Stomach (tissue), 4 donors: ENCODE results near the gene RPS16.
A peak's percentile ranks its signal among the peaks of the same experiment; 100 is the strongest.

Source experiments
- POLR2A ChIP-seq, 4 donors: fragments of 450-650 bp; IDR thresholded peaks; one replicate each; pipeline ENCODE4 v1.6.1; 2016; ENCODE audit warnings: antibody characterized with exemption in 4 of 4, control low read depth in 2 of 4, mild to moderate bottlenecking in 1 of 4, moderate library complexity in 1 of 4
- POLR2AphosphoS5 ChIP-seq, 3 donors: sonication (generic); formaldehyde crosslinking; IDR thresholded peaks; one replicate each; pipeline ENCODE4 v1.6.1; 2016; ENCODE audit warnings: antibody characterized with exemption in 3 of 3
- TF ChIP-seq, protein P1 (sequence below), 7 experiments: fragments of 450-650 bp in 4 of 7; fragments of 200-600 bp in 3 of 7; sonication (generic) in 3 of 7; IDR thresholded peaks; one replicate each; pipeline ENCODE4 v1.5.1; 2016 to 2019; ENCODE audit warnings: antibody characterized with exemption in 7 of 7, control low read depth in 2 of 7, mild to moderate bottlenecking in 1 of 7

DNA sequence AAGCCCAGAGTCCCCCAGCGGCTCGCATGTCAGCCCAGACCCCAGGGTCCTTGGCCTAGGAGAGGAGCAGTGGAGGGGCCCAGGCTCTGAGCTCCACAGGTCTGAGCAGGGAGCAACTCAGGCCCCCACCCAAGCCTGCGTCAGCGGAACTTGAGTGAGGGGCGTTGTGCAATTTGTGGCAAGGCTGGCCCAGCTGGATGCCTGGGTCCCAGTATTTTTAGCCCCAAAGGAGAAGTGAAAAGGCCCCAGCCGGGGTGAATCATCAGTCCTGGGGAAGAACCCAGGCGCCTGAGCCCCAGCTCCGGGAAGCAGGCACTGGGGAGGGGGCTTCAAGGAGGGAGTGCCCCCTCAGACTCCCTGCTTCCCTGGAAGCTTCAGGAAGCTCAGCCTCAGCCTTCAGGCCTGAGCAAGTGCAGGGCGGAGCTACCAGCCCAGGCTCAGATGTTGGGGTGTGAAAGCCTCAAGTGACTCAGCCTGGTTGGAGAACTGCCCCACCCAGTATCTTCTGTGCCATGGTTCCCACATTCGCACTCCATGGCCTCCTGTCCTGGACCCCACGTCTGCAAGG lies 37.4 kb downstream of the RPS16 start:
- TF ChIP-seq, protein P1, sequence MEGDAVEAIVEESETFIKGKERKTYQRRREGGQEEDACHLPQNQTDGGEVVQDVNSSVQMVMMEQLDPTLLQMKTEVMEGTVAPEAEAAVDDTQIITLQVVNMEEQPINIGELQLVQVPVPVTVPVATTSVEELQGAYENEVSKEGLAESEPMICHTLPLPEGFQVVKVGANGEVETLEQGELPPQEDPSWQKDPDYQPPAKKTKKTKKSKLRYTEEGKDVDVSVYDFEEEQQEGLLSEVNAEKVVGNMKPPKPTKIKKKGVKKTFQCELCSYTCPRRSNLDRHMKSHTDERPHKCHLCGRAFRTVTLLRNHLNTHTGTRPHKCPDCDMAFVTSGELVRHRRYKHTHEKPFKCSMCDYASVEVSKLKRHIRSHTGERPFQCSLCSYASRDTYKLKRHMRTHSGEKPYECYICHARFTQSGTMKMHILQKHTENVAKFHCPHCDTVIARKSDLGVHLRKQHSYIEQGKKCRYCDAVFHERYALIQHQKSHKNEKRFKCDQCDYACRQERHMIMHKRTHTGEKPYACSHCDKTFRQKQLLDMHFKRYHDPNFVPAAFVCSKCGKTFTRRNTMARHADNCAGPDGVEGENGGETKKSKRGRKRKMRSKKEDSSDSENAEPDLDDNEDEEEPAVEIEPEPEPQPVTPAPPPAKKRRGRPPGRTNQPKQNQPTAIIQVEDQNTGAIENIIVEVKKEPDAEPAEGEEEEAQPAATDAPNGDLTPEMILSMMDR (IDR thresholded peaks at IDR 0.05): no peak
- TF ChIP-seq POLR2A (IDR thresholded peaks at IDR 0.05): no peak
- peak in 2 of 3 donors; percentile 66 to 69 for TF ChIP-seq POLR2AphosphoS5 (IDR thresholded peaks at IDR 0.05)
